Cerebellar nuclear complex (tissue), 1 donor: ENCODE data around the gene AMBRA1.
"Not testable (repeated sequence)": the region's sequence is repeated elsewhere in the genome, so short reads cannot be mapped to it uniquely, and the experiment has no call there.

Experiments used
- DNase-seq, 2 experiments: peaks; one replicate each; lab custom pipeline; 2025; lab: John Stamatoyannopoulos, UW

Gene AMBRA1

DNA sequence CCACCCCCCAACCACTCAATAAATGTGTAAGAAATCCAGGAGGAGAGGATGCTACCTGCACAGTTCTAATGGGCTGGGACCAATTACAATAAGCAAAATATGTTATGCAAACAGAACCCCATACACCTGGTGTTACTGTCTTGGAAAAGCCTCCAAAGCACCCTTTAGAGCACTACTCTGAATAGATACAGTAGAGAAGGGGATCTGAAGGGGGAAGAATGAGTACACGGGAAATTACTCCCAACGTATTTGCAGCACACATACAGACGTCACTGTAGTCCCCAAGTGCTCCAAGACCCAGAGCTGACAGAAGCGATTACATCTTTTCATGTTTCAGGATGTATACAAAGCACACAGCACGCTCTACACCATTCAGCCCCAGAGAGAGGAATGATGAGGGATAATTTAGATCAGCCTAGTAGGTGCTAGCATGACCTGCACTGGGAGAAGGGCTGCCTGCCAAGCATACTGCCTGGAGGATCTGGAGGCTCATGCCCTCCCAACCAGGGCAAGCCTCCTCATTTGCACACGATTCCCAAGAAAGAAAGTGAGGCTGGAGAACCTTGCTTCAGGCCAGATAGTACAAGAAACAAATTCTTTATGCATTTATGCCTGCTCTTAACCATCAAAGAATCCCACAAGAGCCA is 63.8 kb downstream of the AMBRA1 start:
- DNase-seq: peak in 1 of 2 experiments; percentile 21

DNA sequence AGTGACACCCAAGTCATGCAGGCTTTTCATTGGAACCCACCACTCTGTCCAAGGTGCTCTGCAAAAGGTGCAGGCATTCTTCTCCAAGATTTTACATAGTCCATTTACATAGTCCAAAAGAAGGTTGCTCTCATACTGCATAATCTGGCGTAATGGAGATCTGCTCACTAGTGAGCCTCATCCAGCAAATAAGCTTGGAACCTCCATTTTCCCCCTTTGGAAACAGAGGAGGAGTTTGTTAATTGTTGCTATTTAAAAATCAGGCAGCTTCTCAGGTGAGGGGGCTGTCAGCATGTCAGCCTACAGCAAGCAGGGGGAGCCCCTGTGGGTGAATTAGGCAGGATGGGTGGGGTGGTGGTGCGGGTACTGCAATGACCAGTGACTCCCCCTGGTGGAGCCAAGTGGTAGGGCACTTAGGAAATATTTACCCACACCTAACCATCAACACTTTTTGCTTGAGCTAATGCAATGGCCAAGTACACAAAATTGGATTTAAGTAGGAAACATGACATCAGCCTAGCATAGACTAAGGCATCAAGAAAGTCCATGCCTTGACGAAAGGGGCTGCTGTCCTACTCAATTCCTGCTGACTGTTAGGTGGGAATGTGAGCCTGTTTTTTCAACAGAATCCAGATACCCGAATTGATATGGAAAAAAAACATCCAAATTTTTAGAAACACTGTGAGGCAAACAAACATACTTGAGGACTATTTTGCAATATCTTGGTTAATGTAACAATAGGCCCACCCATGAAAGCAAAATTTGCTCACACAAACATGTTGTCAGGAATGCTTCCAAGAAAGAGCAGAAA is 64.5 kb downstream of the AMBRA1 start:
- no peak for DNase-seq

DNA sequence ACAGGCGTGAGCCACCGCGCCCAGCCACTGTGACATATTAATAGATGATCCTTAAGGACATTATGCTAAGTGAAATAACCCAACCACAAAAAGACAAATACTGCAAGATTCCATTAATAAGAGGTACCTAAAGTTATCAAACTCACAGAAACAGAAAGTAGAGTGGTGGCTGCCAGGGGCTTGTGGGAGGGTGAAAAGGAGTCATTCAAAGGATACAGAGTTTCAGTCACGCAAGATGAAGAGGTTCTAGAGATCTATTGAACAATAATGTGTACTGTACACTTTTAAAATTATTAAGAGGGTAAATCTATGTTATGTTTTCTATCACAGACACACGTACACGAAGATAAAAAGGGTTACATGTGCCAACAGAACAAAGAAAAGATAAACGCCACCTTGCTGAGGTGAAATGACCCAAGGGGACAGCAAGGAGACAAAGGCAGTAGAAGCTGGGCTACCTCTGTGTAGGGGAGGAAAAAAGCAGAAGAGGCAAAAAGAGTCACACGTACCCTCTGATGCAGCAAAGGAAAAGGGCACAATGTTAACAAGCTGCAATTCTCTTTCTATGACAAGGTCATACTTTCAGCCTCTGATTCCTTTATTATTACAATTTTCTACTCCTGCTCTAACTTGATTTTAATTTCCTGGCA is 65.3 kb downstream of the AMBRA1 start:
- DNase-seq: no peak

DNA sequence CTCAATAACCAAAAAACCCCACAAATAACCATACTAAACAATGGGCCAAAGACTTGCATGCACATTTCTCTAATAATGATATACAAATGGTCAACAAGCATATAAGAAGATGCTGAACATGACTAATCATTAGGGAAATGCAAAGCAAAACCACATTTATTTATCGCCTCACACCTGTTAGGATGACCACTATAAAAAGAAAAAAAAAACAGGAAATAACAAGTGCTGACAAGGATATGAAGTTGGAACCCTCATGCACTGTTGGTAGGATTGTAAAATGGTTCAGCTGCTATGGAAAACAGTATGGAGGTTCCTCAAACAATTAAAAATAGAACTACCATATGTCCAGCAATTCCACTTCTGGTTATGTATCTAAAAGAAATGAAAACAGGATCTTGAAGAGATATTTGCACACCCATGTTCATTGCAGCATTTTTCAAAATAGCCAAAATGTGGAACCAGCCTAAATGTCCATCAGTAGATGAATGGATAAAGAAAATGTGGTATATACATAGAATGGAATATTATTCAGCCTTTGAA is 66.2 kb downstream of the AMBRA1 start:
- no peak for DNase-seq

DNA sequence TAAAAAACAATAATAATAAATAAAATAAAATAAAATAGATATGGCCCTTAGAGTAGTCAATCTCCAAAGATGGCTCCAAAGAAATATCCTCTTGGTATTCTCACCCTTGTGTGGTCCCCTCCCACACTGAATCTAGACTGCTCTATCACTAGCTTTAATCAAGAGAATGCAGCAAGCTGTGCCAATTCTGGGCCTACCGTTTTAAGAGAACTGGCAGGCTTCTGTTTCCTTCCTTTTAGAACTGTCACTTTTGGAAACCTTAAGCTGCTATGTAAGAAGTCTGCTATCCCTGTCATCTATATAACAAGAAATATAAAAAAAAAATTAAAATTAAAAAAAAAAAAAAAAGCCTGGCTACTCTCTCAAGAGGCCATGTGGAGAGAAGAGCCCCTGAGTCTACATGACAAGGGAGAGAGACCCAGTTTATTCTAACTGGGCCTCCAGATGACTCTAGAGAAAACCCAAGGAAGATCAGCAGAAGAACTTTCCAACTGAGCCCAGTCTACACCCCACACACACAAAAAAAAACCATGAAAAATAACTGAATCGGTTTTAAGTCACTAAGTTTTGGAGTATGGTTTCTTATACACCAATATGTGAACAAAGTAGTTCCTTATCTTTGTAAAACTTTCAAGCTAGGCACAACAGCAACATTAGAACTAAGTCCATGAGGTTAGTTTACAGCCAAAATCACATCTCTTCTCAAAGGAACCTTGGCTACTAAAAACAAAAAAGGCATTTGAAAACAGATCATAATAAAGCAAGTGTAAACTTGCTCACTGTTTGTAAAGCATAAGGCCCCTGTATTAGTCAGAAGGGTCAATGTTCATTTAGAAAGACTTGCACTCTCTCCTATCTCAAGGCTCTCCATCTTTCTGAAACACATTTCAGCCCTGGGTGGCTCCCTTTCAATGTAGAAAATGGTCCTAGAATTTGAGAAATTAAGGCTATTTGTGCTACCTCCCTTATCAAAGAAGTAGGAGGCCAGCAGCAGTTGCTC is 67.3 kb downstream of the AMBRA1 start:
- no peak for DNase-seq

DNA sequence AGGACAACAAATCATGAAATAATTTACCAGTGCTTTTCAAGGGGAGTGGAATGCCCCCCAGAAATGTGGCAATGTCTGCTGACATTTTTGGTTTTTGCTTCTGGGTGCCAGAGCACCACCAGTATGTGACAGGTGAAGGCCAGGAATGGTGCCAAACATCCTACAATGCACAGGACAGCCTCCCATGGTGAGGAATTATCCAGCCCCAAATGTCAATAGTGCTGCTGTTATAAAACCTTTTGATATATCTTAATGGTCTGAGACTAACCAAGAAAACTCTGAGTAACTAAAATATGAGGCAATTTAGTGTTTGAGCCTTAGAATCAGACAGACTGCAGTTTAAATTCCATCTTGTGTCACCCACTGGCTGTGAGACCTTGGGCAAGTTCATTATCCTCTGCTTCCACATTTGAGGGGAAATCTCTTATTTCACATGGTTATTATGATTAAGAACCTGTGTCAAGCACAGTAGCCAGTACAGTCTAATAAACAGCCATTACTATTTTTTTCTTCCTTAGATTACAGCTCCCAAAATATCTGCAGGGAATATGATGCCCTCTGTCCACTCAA is 69.5 kb downstream of the AMBRA1 start:
- DNase-seq: no peak

DNA sequence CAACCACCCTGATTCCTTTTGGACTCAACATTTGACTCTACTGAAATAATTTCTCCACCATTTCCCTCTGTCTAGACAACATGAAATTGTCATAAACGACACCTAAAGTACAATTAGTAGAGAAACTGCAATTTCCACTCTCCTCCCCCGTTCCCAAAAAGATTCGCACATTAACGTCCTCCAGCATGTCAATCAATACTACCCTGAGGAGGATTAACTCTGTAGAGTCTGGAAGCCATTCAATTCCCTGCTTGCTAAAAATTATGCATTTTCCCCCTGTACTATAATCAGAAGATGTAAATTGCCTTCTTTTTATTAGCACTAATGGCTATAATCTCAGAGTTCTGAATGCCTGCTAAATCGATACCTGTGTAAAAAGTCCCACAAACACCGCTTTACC is 70.5 kb downstream of the AMBRA1 start:
- no peak for DNase-seq

DNA sequence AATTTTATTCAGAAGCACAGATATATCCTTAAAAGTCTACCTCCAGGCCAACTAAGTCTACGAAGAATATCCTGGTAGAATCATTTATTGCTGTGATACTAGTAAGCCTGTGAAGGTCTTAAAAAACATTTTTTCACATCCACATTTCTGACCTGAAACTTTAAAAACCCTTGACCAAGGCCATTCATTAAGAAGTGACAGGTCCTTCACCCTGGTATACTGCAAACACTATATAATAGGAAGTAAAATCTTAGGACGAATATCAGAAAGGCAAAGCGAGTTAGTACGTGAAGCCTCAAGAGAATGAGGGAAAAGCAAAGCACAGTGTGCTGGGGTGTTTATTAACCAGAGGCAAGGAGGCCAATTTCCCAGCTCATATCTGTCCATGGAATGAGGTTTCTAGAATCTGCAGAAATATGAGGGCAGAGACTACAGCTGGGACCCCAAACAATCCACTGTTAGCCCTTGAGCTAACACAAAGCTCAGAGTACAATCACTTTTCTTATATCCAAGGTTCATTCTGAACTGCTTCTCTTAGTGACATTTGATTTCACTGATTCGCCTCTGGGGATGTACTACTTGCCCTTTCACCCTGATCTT is 71.0 kb downstream of the AMBRA1 start:
- no peak for DNase-seq

DNA sequence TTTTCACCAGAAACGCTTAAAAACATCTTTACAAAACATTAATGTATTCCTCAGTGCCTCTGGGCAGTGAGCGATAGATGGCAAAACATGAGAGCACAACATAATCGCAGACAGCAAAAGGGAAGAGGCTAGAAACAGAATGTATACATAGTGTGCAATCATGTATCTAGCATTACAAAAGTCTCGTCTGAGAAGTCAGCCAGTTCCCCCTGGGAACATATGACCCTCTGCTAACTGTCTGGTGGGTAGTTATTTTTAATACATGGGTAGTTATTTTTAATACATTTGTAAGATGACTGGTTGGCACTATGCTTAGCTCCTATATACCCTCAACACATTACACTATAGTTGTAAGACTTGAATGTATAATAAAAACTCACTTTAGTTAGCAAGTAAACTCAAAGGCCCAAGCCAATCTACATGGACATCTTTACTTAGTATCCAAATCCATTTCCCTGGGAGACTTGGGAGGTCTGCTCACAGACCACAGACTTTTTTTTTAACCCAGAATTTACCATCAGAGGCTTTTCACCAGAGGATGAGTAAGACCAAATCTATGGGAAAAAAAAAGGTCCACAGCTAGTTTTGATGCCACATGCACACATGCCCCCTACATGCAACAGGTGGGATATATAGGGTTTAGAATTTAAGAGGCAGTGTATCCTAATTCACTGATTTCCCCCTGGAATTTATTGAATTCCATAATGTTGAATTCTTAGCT is 71.7 kb downstream of the AMBRA1 start:
- DNase-seq: no peak

DNA sequence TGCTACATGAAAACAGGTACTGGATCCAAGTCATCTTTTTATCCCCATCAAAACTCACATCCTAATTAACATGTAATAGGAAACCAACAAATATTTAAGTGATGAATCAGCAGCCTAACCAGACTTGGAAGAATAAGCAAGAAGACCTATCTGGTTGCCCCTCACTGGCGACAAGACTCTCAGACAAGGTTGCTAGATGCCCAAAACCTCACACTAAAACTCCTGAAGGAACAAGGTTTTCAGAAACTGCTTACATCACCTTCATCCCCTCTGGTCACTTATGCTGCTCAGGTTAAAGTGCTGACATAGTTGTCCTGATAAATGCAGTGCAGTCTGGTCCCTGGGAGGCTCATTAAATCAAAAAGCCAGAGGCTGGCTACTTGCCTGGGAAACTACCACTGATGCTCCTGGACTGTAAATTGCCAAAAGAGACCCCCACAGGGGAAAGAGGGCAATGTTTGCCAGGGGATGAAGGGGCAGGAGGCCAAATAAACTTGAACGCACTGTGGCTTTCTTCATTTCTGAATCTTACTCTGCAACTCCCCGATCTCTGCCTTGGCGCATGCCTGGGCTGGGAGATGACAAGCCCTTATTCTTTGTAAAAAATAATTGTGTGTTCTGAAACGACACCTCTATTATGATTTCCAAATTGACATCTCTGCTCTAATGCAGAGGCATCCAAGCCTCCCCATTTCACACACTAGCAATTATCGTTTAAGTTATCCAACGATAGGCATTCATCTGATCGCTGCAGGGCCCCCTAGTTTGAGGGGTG is 72.7 kb downstream of the AMBRA1 start:
- DNase-seq: no peak

DNA sequence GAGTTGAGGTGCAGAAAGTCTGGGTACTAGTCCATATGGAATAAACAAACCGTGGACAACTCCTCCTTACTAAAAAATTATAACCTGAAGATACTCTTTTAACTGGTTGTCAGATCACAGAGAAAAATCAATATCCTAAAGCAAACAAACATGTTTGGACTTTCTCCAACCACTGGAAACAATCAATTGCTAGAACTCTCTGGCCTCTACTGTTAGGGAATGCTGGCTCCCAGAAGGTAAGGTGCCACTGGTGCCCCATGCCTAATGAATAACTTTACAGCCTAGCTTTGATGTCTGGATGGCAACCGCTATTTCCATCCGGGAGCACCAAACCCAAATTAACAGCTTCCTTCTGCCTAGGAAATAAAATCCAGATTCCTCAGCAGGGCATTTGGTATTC is 74.5 kb downstream of the AMBRA1 start:
- DNase-seq: no peak

DNA sequence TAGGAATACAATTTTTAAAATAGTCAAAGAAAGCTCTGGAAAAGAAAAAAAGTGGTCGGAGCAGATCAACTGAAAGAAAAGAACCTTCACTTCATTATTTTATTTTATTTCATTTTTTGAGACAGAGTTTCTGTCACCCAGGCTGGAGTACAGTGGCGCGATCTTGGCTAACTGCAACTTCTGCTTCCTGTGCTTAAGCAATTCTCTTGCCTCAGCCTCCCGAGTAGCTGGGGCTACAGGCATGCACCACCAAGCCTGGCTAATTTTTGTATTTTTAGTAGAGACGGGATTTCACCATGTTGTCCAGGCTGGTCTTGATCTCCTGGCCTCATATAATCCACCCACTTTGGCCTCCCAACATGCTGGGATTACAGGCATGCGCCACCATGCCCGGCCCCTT is 74.9 kb downstream of the AMBRA1 start:
- DNase-seq: not testable (repeated sequence)

DNA sequence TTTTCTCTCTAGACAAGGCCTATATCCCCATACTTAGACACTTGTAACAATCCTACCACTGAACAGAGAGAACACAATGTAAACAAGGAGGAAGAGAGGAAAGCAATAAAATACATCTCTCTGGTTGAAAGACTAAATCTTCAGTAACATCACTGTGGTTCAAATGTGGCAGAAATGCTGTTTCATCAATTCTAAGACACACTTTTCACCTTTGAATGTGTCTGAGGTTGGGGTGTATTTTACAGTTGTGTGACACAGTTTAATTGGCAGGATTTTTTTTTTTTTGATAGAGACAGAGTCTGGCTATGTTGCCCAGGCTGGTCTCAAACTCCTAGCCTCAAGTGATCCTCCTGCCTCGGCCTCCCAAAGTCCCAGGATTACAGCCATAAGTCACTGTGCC is 79.5 kb downstream of the AMBRA1 start:
- DNase-seq: no peak

DNA sequence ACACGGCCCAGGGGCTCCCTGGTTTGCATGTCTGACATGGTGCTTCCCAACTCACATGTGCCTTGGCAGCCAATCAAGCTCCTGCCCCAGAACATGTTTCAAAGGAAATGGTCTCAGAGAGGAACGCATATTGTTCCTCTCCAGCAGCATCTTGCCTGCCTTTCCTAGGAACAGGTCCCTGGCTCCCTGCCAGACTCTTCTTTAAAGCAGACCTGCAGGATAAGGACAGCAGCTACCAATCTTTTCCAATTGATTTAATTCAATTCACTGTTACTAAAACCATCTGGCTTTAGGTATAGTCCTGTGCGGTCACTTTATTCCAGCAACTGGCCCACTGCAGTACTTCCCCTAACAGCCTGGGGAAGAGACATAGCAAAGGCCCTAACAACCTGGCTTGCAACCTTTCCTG is 79.9 kb downstream of the AMBRA1 start:
- peak; percentile 34 to 61 for DNase-seq

DNA sequence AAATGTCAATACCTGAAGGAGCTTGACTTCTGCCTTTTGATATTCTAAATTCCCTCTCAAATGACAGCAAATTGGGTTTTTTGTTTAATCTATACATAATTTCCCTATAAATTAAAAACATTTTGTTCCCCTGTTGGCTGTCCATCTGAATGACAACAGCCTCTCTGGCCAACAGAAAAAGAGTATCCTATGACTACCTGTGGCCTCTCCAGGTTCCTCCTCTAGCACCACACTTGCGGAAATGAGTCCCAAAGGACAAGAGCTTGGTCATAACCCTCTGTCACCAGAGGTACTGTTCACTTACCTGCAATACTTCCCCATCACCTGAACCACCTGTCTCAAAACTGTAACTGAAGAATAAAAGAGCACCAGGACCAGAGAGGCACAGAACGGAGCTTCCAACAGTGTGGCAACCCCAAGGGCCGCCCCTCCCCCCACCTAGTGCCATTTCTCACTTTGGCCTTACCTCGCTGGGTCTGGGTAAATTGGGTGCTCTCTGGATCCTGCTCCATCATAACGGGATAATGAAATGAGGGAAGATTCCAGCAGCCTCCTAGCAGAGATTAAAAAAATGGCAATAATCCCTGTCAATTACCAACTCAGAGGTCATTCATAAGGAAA is 81.5 kb downstream of the AMBRA1 start:
- DNase-seq: no peak

DNA sequence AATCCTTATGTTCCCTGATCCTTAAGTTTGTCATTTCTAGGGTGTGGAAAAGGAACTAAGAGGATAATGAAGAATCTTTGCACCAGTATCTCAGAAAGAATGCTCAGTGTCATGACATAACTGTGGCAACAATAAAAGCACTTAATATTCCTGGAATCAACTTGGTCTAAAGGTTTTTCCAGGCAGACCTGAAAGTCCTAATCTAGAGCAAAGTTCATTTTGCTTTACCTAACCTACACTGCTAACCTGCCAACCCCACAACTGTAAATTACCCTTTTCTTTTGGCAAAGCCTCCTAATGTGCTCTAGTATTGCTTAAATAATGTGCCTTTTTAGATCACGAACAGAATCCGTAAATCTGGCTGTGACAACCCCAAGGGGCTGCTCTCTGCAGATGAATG is 82.5 kb downstream of the AMBRA1 start:
- no peak for DNase-seq

DNA sequence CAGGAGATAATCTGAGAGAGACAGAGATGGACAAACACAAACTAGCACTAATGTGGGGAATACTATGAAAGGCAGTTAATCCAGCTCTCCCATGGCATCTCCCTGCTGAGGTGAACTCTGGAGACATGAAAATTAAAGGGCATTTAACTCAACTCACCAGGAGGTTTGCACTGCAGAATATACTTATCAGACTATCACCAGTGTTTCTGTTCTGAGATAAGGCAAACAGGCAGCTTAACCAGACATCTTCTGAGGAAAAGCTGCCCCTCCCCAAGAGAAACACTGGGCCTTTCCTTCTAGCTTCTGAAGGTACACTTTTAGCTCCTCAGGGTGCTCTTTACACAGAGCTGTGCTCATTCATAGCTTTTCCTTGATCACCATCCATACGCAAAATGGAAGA is 85.5 kb downstream of the AMBRA1 start:
- DNase-seq: no peak

DNA sequence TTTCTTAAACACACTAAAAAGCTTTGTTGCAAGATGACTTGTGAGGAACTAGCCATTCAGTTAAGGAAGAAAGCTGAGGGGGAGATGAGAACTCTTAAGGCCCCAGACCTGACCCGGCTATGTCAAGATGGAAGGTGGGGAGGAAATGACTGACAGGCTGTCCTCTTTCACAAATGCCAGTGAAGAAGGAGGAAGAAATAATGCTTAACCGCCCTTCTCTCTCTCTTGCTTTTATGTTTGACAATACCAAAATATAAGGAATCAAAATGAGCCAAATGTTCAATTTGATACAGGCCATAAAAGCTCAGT is 87.4 kb downstream of the AMBRA1 start:
- DNase-seq: no peak
